Effector memory CD4-positive, alpha-beta T cell (primary cell): Measurements from ENCODE around the gene EPHA10.

Source experiments
- DNase-seq, 3 donors: peaks; one replicate each; pipeline ENCODE4 v3.0.0-alpha.2; 2020
- H3K27ac ChIP-seq: 2 replicates; pipeline ENCODE4 v1.7.0; 2013; ENCODE audit warnings: mild to moderate bottlenecking, low read length, moderate library complexity; ENCODE audit not compliant: insufficient read depth, poor library complexity, severe bottlenecking
- H3K27me3 ChIP-seq: replicated peaks from 2 replicates; pipeline ENCODE4 v1.7.0; 2013; ENCODE audit warnings: mild to moderate bottlenecking, low read length; ENCODE audit not compliant: insufficient read depth, control insufficient read depth, poor library complexity, severe bottlenecking
- H3K36me3 ChIP-seq: 2 replicates; pipeline ENCODE4 v1.7.0; 2013; ENCODE audit warnings: mild to moderate bottlenecking, low read length, moderate library complexity; ENCODE audit not compliant: control insufficient read depth, insufficient read depth
- H3K4me1 ChIP-seq: 2 replicates; pipeline ENCODE4 v1.7.0; 2013; ENCODE audit warnings: low read length, mild to moderate bottlenecking; ENCODE audit not compliant: control insufficient read depth, insufficient read depth, poor library complexity, severe bottlenecking
- H3K4me3 ChIP-seq: 2 replicates; pipeline ENCODE4 v1.7.0; 2013; ENCODE audit warnings: low read length, low read depth, mild to moderate bottlenecking; ENCODE audit not compliant: insufficient read depth, poor library complexity, severe bottlenecking
- H3K9me3 ChIP-seq: 2 replicates; pipeline ENCODE4 v1.7.0; 2013; ENCODE audit warnings: mild to moderate bottlenecking, low read length, moderate library complexity; ENCODE audit not compliant: control insufficient read depth
- total RNA-seq, 3 donors: gene quantifications; one replicate each; lab custom pipeline; 2026; lab: John Stamatoyannopoulos, UW

The EPHA10 gene
- 0 to 0.17 (median 0.09) reads per million in 3 donors for total RNA-seq

- H3K9me3 ChIP-seq = no peaks in the 10 kb centered on the region
- H3K36me3 ChIP-seq = no peaks in the 10 kb centered on the region
- H3K4me3 ChIP-seq = no peak within 1 kb of the TSS
- no peak within 1 kb of the TSS for H3K27ac ChIP-seq
- H3K4me1 ChIP-seq = peaks cover 11% of the 10 kb centered on the region
- peaks cover 31% of the 10 kb centered on the region for H3K27me3 ChIP-seq
- DNase-seq = no peak
Measured at GRCh38 chr1:37764888-37765441, at the start of gene EPHA10. Gene EPHA10 (minus strand): TSS chr1:37765120. CDS start chr1:37765066, 54 bp downstream.

DNA sequence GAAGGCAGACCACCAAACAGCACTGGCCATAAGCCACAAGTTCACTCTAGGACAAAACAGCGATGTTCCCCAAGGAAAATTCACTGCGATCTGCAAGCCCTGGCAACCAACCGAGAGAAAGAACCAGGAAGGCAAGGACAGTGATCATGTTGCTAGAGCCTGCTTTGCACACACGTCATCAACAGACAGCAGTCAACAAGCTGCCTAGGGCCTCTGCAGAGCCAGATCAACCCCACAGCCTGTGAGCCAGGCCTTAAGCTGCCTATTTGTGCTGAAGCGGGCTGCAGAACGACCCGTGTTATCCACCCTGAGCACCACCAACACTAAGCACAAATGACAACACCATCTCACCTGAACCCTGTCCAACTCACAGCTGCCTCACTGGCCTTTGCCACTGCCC is 49.3 kb upstream of the EPHA10 start:
- Histone ChIP-seq H3K9me3 (no peaks in the 10 kb centered on the region), H3K4me3 (no peak overlapping the region), H3K36me3 (peaks cover 20% of the 10 kb centered on the region), H3K4me1 (no peaks in the 10 kb centered on the region), H3K27ac (no peak overlapping the region), H3K27me3 (no peaks in the 10 kb centered on the region)
- DNase-seq = no peak

- no peaks in the 10 kb centered on the region for H3K27me3 ChIP-seq
- no peak overlapping the region for H3K4me3 ChIP-seq
- H3K4me1 ChIP-seq = peaks cover 6% of the 10 kb centered on the region
- H3K9me3 ChIP-seq = no peaks in the 10 kb centered on the region
- DNase-seq = no peak
- peaks cover 20% of the 10 kb centered on the region for H3K36me3 ChIP-seq
- no peak overlapping the region for H3K27ac ChIP-seq
Measured at GRCh38 chr1:37813529-37814145, 48.7 kb upstream of the EPHA10 start.

DNA sequence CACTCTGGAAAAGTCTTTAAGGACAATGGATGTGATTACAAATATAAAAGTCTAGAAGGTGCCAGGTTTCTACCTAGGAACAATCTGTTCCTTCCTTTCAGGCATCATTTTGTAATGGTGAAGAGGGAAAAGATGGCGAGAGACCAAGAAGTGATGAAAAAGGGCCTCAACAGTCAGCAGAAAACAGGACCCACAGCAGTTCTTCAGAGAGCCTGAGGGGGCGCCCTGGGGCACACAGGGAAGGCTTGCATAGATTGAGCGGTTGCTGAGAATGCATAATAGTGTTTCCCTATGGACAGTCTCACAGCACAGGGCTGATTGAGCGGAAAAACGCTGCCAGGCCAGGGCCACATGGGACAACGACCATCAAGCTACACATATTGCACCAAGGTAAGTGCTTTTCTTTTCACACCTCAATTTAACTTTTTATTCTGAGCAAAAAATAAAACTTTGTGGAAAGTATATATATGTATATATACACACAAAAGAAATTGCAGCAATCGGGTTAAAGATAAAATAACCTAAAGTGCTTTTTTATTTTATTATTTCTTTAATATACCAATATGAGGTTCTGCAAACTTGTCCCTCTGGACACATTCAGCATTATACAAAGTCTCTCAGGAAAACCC is 46.2 kb upstream of the EPHA10 start:
- peak; percentile 20 to 47 (median 45) for DNase-seq
- peaks cover 13% of the 10 kb centered on the region for H3K36me3 ChIP-seq
- H3K27me3 ChIP-seq = no peaks in the 10 kb centered on the region
- peaks cover 19% of the 10 kb centered on the region for H3K4me1 ChIP-seq
- no peaks in the 10 kb centered on the region for H3K9me3 ChIP-seq
- no peak overlapping the region for H3K4me3 ChIP-seq
- no peak overlapping the region for H3K27ac ChIP-seq

- Histone ChIP-seq H3K4me1 (peaks cover 19% of the 10 kb centered on the region), H3K27ac (no peak overlapping the region), H3K9me3 (no peaks in the 10 kb centered on the region), H3K4me3 (no peak overlapping the region), H3K27me3 (no peaks in the 10 kb centered on the region), H3K36me3 (peaks cover 20% of the 10 kb centered on the region)
- DNase-seq = no peak
Measured at GRCh38 chr1:37809942-37810341, 45.0 kb upstream of the EPHA10 start.

DNA sequence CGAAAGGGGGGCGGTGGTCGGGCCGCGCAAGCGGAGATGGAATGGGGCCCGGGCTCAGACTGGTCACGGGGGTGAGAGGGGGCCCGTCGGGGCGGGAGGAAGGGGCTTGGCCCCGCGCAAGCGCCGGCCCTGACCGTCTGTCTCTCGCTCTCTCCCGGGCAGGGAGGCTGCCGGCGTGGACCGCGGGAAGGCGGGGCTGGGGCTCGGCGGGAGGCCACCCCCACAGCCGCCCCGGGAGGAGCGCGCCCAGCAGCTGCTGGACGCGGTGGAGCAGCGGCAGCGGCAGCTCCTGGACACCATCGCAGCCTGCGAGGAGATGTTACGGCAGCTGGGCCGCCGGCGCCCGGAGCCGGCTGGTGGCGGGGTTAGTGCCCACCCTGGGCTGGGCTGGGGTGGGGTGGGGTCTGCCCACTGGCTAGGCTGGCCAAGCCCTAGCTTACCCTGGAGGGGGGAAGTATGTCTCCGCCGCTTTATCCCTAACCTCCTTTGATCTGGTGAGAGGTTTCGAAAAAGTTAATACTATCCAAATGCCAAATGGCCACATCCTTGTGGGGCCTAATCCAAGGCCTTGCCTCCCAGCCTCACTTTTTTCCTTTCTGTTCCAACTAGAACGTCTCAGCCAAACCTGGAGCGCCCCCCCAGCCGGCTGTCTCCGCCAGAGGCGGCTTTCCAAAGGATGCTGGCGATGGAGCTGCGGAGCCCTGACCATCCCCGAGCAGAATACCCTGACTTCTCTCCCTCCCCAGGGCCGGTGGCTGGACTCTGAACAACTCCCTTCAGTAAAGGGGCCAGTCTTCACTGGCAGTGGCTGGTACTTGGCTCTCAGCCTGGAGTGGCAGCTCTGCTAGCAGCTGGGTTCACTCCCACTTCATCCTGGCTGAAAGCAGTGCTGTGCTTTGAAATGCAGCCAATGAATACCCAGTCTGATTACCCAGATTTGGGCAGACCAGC is 43.7 kb upstream of the EPHA10 start:
- Histone ChIP-seq H3K27ac (peak overlapping the region; percentile 88), H3K4me1 (peaks cover 19% of the 10 kb centered on the region), H3K36me3 (peaks cover 32% of the 10 kb centered on the region), H3K27me3 (no peaks in the 10 kb centered on the region), H3K4me3 (peak overlapping the region; percentile 89), H3K9me3 (no peaks in the 10 kb centered on the region)
- no peak for DNase-seq

- peak; percentile 83 to 88 (median 84) for DNase-seq
- peak within 1 kb of the TSS; percentile 88 for H3K27ac ChIP-seq
- peak within 1 kb of the TSS; percentile 89 for H3K4me3 ChIP-seq
- H3K4me1 ChIP-seq = peaks cover 19% of the 10 kb centered on the region
- H3K36me3 ChIP-seq = peaks cover 39% of the 10 kb centered on the region
- no peaks in the 10 kb centered on the region for H3K27me3 ChIP-seq
- no peaks in the 10 kb centered on the region for H3K9me3 ChIP-seq
Measured at GRCh38 chr1:37807555-37808368, 42.8 kb upstream of the EPHA10 start, which contains the start of the genes C1orf122 and YRDC. Gene C1orf122 (plus strand): TSS chr1:37807790. CDS start chr1:37808405, 615 bp downstream. Gene YRDC (minus strand): TSS chr1:37808208. CDS start chr1:37808180, 28 bp downstream.

GRCh38 chr1:37807220-37807554 is 42.3 kb upstream of the EPHA10 start:
- no peak for DNase-seq
- peak overlapping the region; percentile 88 for H3K27ac ChIP-seq
- H3K9me3 ChIP-seq = no peaks in the 10 kb centered on the region
- H3K36me3 ChIP-seq = peaks cover 45% of the 10 kb centered on the region
- peak overlapping the region; percentile 89 for H3K4me3 ChIP-seq
- H3K4me1 ChIP-seq = peaks cover 19% of the 10 kb centered on the region
- H3K27me3 ChIP-seq = no peaks in the 10 kb centered on the region

GRCh38 chr1:37802439-37802838 is 37.5 kb upstream of the EPHA10 start:
- Histone ChIP-seq H3K36me3 (peaks cover 58% of the 10 kb centered on the region), H3K9me3 (no peaks in the 10 kb centered on the region), H3K27ac (no peak overlapping the region), H3K4me3 (no peak overlapping the region), H3K27me3 (no peaks in the 10 kb centered on the region), H3K4me1 (peaks cover 11% of the 10 kb centered on the region)
- DNase-seq = no peak
